GM19351 (cell line): ENCODE data around the gene AFM.

Experiments
- ATAC-seq: cut with Tn5 transposase; IDR thresholded peaks from one replicate; pipeline ENCODE4 v1.9.1; 2021; ENCODE audit warnings: mild to moderate bottlenecking, moderate library complexity; ENCODE audit not compliant: unreplicated experiment

Gene AFM

DNA sequence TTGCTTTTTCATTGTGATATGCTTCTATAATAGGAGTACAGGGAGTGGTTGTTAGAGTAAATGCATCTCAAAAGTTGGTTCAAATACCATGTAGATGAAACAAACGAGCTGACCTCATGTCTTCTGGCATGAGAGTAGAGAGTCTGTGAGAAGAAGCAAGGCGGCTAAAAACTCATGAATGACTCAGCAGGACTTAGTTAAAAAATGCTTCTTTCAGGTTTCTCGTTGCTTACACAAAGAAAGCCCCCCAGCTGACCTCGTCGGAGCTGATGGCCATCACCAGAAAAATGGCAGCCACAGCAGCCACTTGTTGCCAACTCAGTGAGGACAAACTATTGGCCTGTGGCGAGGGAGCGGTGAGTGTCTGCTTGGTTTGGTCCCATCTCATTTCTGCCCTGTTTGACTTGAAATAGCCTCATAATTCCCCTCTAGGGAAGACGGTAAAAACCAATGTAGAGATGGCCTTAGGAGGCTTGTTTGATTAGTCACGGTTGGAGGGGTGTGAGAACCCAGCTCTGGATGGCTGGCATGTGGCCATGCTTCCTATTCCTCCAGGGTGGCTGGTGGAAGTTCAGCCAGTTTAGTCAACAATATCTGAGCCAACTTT, 31.0 kb upstream of the AFM start:
- ATAC-seq: no peak

- no peak for ATAC-seq
Measured at GRCh38 chr4:73451404-73451803, 30.1 kb upstream of the AFM start.

- ATAC-seq: no peak
Measured at GRCh38 chr4:73451981-73452747, 29.4 kb upstream of the AFM start.

- ATAC-seq: no peak
Measured at GRCh38 chr4:73452953-73453700, 28.4 kb upstream of the AFM start.

DNA sequence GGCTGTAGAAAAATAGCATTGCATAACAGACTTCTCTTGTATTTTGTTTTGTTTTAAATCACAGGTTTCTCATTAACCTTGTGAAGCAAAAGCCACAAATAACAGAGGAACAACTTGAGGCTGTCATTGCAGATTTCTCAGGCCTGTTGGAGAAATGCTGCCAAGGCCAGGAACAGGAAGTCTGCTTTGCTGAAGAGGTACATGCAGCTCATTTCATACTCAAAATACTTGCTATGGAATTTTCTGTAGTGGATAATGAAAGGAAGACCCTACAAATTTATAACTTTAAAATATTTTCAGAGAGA, 27.9 kb upstream of the AFM start:
- ATAC-seq: no peak

DNA sequence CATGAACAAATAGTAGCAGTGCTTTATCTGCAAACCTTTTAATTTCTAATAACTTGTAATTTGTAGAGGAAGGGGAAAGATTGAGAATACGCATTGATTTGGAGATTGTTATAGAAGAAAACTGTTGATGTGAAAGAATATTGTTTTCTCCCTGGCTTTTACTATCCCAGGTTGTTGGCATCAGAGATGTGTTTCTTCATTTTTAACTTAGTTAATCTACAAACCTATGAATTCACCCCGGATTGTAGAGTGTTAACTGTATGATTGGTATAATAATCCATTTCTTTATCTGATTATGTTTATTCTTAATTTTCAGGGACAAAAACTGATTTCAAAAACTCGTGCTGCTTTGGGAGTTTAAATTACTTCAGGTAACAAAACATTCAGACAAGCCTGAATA, 26.6 kb upstream of the AFM start:
- no peak for ATAC-seq

DNA sequence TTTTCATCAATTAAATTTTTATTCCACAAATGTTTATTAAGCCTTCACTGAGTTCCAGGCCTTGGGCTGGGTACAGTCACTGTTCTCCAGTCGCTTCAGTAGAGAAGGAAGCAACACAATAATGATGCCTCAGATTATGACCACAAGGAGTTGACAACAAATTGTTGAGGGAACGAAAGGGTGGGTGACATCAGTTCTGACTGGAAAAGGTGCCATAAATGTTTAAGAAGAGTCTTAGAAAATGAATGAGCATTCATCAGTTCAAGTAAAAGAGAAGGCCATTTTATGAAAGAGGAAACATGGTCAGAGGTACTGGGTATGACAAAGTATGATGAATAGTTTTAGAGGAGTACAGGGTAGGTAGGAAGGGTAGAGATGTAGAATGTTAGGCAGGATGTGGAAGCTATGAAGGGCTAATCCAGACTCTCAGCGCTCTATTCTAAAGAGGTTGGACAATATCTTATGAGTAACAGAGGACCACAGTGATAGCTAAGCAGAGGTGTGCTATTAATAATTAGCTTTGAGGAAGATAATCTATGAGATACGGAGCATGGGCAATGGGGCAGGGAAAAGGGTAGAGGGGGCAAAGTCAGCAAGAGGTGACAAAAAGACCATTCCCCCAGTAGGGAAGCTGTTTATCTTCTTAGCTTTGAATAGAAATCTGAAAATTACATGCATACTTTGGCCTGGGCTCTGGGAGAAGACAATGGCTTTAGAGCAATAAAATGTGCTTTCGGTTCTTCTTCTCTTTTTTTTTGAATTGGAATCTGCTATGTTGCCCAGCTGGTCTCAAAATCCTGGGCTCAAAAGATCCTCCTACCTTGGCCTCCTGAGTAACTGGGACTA, 25.1 kb upstream of the AFM start:
- ATAC-seq: no peak

- no peak for ATAC-seq
Measured at GRCh38 chr4:73458184-73459047, 23.1 kb upstream of the AFM start.

DNA sequence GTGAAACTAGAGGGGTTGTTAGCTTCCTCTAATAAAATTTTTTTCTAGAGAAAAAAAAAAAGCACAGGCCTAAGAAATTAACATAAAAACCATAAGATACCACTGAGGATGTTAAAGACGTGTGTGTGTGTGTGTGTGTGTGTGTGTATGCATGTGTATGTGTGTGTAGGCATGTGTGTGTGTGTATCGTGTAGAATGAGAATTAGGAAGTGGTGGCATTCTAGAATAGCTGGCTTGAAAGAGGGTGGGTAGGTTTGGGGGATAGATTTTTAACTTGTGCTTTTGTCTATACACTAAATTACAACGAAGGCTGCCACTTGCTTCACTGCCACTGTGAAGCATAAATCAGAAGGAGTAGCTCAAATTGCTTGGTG, 22.5 kb upstream of the AFM start:
- no peak for ATAC-seq

DNA sequence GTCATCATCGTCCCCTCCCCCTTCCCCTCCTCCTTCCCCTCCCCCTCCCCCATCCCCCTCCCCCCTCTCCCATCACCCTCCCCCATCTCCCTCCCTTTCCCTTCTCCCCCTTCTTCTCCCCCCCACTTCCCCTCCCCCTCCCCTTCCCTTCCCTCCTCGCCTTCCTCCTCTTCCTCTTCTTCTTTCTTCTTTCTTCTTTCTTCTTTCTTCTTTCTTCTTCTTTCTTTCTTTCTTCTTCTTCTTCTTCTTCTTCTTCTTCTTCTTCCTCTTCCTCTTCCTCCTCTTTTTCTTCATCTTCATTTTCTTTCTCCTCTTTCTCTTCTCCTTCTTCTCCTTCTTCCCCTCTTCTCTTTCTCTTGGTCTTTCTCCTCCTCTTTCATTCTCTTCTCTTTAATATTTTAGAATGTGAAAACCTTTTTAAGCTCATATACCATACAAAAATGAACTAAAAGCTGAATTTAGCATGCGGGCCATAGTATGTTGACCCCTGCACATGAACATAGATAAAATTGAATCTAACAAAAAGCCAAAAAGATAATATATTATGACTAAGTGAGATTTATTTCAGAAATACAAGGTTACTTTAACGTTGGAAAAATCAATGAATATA, 20.5 kb upstream of the AFM start:
- ATAC-seq: no peak

GRCh38 chr4:73468170-73468569, 13.4 kb upstream of the AFM start:
- ATAC-seq: no peak

- no peak for ATAC-seq
Measured at GRCh38 chr4:73470728-73471127, 10.8 kb upstream of the AFM start.

GRCh38 chr4:73477176-73477575, 4.4 kb upstream of the AFM start:
- ATAC-seq: no peak

DNA sequence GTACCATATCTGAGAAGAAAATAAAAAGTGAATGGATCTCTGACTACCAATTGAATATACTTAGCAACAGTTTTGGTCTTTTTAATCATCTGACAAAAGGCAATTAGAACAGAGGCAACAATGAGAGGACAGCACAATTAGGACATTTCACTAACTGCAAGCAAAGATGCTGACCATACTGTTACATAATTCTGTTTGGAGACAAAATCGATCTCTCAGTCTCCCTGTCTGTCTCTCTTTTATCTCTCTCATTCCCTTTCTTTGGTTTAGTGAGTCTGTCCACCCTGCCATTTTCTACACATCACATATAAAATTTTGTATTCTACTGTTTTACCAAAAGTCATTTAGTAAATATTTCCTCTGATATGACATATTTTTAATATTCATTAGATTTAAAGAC, 2.2 kb upstream of the AFM start:
- ATAC-seq: no peak

GRCh38 chr4:73485085-73485484, 3.5 kb downstream of the AFM start:
- no peak for ATAC-seq

GRCh38 chr4:73485596-73485995, 4.1 kb downstream of the AFM start:
- no peak for ATAC-seq

- no peak for ATAC-seq
Measured at GRCh38 chr4:73486497-73486896, 5.0 kb downstream of the AFM start.

DNA sequence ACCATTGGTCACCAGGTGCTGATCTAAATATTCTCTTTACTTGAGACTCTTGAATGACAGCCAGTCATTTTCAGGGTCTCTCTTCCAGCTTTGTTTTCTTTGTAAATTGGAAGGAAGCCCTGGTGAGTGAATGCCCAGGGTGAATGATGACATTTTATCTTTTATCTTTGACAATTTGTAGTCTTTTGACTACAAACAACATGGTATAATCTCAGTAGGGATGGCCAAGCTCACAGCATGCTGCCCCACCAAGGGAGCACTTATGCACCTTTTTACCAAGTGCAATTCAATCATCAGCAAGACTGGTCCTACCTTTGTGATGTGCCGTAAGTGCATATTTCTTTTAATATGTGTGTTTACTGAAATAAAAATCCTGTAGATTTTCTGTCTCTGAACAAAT, 5.7 kb downstream of the AFM start:
- no peak for ATAC-seq

- ATAC-seq: no peak
Measured at GRCh38 chr4:73499996-73500765, 18.6 kb downstream of the AFM start.
